Esophagus (tissue), 2 donors: ENCODE measurements around the gene ARRB2. TPM values are rescaled to one million over a fixed set of nuclear protein-coding genes. Genes with fewer than 3 reads are reported as not detected.
"Not testable (repeated sequence)": the region's sequence is repeated elsewhere in the genome, so short reads cannot be mapped to it uniquely, and the experiment has no call there.

ENCODE experiments used
- H3K27ac ChIP-seq, 2 donors: one replicate each; pipeline ENCODE4 v1.5.1; 2013; ENCODE audit warnings: low read depth in 2 of 2, mild to moderate bottlenecking in 2 of 2, inconsistent platforms in 1 of 2, low read length in 1 of 2, moderate library complexity in 1 of 2
- H3K27me3 ChIP-seq, 2 donors: one replicate each; pipeline ENCODE4 v1.6.1; 2013; ENCODE audit warnings: low read length in 2 of 2, control low read depth in 1 of 2, mild to moderate bottlenecking in 1 of 2; ENCODE audit not compliant: insufficient read depth in 2 of 2, control insufficient read depth in 1 of 2
- H3K36me3 ChIP-seq, 2 donors: one replicate each; pipeline ENCODE4 v1.6.1; 2013; ENCODE audit warnings: low read length in 1 of 2; ENCODE audit not compliant: control insufficient read depth in 2 of 2, insufficient read depth in 2 of 2
- H3K4me1 ChIP-seq, 2 donors: one replicate each; pipeline ENCODE4 v1.6.1; 2013; ENCODE audit warnings: low read length in 1 of 2; ENCODE audit not compliant: control insufficient read depth in 2 of 2, insufficient read depth in 2 of 2
- H3K4me3 ChIP-seq, 2 donors: one replicate each; pipeline ENCODE4 v1.5.1; 2013; ENCODE audit warnings: low read length in 2 of 2, mild to moderate bottlenecking in 2 of 2, low read depth in 1 of 2, moderate library complexity in 1 of 2
- H3K9me3 ChIP-seq, 2 donors: one replicate each; pipeline ENCODE4 v1.6.1; 2013; ENCODE audit warnings: mild to moderate bottlenecking in 2 of 2, low read depth in 1 of 2, low read length in 1 of 2, moderate library complexity in 1 of 2; ENCODE audit not compliant: control insufficient read depth in 2 of 2, insufficient read depth in 1 of 2
- WGBS, 2 donors: extraction: QIAGEN DNeasy Blood & Tissue Kit; methylation state at CpG; one replicate each; pipeline ENCODE4 v1.1.7; 2013; 5-methylcytosine and 5-hydroxymethylcytosine counted together
- polyA plus RNA-seq, 2 donors: library from polyadenylated mRNA; stranded (reverse); fragments of 200-250 nt; gene quantifications; one replicate each; pipeline ENCODE4 v1.2.3, GENCODE V29; 2013
- donor health status: healthy with polysubstance abuse.
- donor health status: Bipolar disorder and iron deficiency.

ARRB2 gene
- polyA plus RNA-seq, 2 donors, result 10.6 TPM

GRCh38 chr17:4693416-4693815 is 17.0 kb upstream of the ARRB2 start:
- Histone ChIP-seq H3K4me1 (no peaks in the 10 kb centered on the region), H3K27ac (no peak overlapping the region), H3K9me3 (no peaks in the 10 kb centered on the region), H3K36me3 (peaks cover 2 to 4% of the 10 kb centered on the region in 2 donors), H3K4me3 (no peak overlapping the region), H3K27me3 (no peaks in the 10 kb centered on the region)
- WGBS, 2 donors, result 84 to 87% methylated on average over 9 of the region's 9 CpGs

GRCh38 chr17:4696437-4696805 is 14.0 kb upstream of the ARRB2 start:
- H3K36me3 ChIP-seq, result peaks cover 0 to 2% of the 10 kb centered on the region in 2 donors
- no peaks in the 10 kb centered on the region for H3K9me3 ChIP-seq
- 67 to 69% methylated on average over 6 of the region's 6 CpGs for WGBS, 2 donors
- H3K4me1 ChIP-seq, result no peaks in the 10 kb centered on the region
- H3K27me3 ChIP-seq, result no peaks in the 10 kb centered on the region
- no peak overlapping the region for H3K27ac ChIP-seq
- no peak overlapping the region for H3K4me3 ChIP-seq

GRCh38 chr17:4699401-4700056 is 10.9 kb upstream of the ARRB2 start:
- not testable (repeated sequence) for H3K9me3 ChIP-seq, H3K27ac ChIP-seq, H3K4me1 ChIP-seq, H3K27me3 ChIP-seq, H3K4me3 ChIP-seq, H3K36me3 ChIP-seq
- WGBS, 2 donors, result 80 to 86% methylated on average over 13 of the region's 13 CpGs

- WGBS, 2 donors, result 66 to 69% methylated on average over 1 of the region's 1 CpG
- no peaks in the 10 kb centered on the region for H3K9me3 ChIP-seq
- peaks cover 0 to 2% of the 10 kb centered on the region in 2 donors for H3K4me1 ChIP-seq
- H3K4me3 ChIP-seq, result no peak overlapping the region
- H3K27me3 ChIP-seq, result no peaks in the 10 kb centered on the region
- no peak overlapping the region for H3K27ac ChIP-seq
- H3K36me3 ChIP-seq, result peaks cover 0 to 2% of the 10 kb centered on the region in 2 donors
Observed at GRCh38 chr17:4701116-4701515, 9.3 kb upstream of the ARRB2 start.

GRCh38 chr17:4703330-4703691 is 7.1 kb upstream of the ARRB2 start:
- H3K27me3 ChIP-seq, result no peaks in the 10 kb centered on the region
- no peaks in the 10 kb centered on the region for H3K36me3 ChIP-seq
- WGBS, 2 donors, result 4 to 6% methylated on average over 15 of the region's 15 CpGs
- H3K27ac ChIP-seq, result peak overlapping the region in 1 of 2 donors; percentile 65
- H3K4me1 ChIP-seq, result peaks cover 0 to 2% of the 10 kb centered on the region in 2 donors
- H3K4me3 ChIP-seq, result peak overlapping the region; percentile 66 to 80
- H3K9me3 ChIP-seq, result no peaks in the 10 kb centered on the region

GRCh38 chr17:4704574-4704907 is 5.9 kb upstream of the ARRB2 start:
- H3K4me1 ChIP-seq, H3K36me3 ChIP-seq, H3K27me3 ChIP-seq, H3K9me3 ChIP-seq: not testable (repeated sequence)
- H3K27ac ChIP-seq, result peak overlapping the region in 1 of 2 donors; percentile 74
- WGBS, 2 donors, result 39 to 41% methylated on average over 14 of the region's 14 CpGs
- H3K4me3 ChIP-seq, result peak overlapping the region; percentile 66 to 80

GRCh38 chr17:4704991-4705390 is 5.4 kb upstream of the ARRB2 start:
- H3K4me1 ChIP-seq, result peaks cover 0 to 2% of the 10 kb centered on the region in 2 donors
- no peak overlapping the region for H3K27ac ChIP-seq
- no peaks in the 10 kb centered on the region for H3K27me3 ChIP-seq
- whole genome bisulfite sequencing, 2 donors, result 97% methylated on average over 15 of the region's 15 CpGs
- no peaks in the 10 kb centered on the region for H3K36me3 ChIP-seq
- H3K9me3 ChIP-seq, result no peaks in the 10 kb centered on the region
- no peak overlapping the region for H3K4me3 ChIP-seq

- Histone ChIP-seq H3K4me1 (peaks cover 0 to 6% of the 10 kb centered on the region in 2 donors), H3K9me3 (no peaks in the 10 kb centered on the region), H3K27ac (no peak overlapping the region), H3K4me3 (no peak overlapping the region), H3K36me3 (no peaks in the 10 kb centered on the region), H3K27me3 (no peaks in the 10 kb centered on the region)
- 80 to 85% methylated on average over 7 of the region's 7 CpGs for WGBS, 2 donors
Observed at GRCh38 chr17:4706121-4706520, 4.3 kb upstream of the ARRB2 start.

- 77 to 81% methylated on average over 8 of the region's 8 CpGs for WGBS, 2 donors
- no peak overlapping the region for H3K27ac ChIP-seq
- H3K27me3 ChIP-seq, result no peaks in the 10 kb centered on the region
- no peaks in the 10 kb centered on the region for H3K36me3 ChIP-seq
- H3K4me3 ChIP-seq, result no peak overlapping the region
- peaks cover 0 to 14% of the 10 kb centered on the region in 2 donors for H3K4me1 ChIP-seq
- H3K9me3 ChIP-seq, result no peaks in the 10 kb centered on the region
Observed at GRCh38 chr17:4708436-4708835, 2.0 kb upstream of the ARRB2 start.
